HS-5 (cell line): ENCODE data around the gene SORCS2.
"Not testable (repeated sequence)": the region's sequence is repeated elsewhere in the genome, so short reads cannot be mapped to it uniquely, and the experiment has no call there.

ENCODE experiments used
- DNase-seq: peaks from one replicate; pipeline ENCODE4 v3.0.0-alpha.2; 2012; ENCODE audit warnings: low read depth

SORCS2 gene

DNA sequence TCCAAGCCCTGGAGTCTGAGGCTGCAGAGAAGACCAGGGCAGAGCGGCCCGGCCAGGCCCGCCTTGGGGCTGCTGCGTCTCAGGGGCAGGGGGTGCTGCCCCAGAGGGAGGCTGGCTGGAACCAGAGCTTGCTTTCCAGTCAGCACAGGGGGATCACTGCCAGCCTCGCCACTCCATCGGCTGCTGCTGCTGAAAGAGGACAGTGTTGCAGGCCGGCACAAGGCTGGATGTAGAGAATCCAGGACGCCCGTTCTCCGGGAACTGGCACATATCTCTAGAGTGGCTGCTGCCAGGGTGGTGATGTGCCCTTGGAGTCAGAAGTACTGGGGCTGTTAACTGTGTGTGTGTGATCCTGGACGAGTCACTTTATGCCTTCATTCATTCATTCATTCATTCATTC, 31.9 kb upstream of the SORCS2 start:
- no peak for DNase-seq

DNA sequence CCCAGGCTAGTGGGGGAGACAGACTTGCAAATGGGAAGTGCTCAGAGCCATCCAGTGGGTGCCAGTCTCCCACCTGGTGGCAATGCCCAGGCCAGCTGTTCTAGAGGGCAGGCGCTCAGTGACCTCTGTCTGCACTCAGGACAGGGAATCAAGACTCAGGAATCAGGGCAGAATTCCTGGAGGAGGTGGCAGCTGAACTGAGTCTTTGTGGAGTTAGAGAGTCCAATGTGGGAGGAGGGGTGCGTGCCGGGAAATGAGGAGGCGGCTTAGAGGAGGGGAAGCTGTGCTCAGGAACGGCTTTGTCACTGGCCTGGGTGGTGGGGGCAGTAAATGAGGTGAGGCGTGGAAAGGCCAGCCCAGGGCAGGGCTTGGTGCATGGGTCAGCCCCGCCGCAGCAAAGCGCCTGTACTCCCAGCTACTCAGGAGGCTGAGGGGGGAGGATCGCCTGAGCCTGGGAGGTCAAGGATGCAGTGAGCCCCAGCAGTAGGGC, 31.3 kb upstream of the SORCS2 start:
- no peak for DNase-seq

DNA sequence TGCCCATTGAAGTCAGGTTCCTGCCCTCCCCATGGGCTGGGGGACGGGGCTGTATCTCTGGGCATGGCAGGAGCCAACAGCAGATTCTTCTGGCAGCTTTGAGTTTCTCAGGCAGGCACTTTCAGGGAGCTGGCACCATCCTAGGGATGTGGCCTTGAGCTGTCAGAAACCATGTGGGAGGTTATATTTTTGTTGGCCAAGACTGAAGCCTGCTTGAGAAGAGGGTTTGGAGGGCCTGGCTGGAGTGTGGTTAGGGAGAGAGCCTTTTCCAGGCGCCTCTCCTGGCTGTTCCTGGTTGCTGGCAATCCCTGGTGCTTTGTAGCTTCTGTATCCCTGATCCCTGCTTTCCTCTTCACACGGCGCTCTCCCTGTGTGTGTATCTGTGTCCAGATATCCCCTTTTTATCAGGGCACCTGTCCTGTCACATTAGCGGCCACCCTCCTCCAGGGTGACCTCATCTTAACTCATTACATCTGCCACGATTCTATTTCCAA, 30.6 kb upstream of the SORCS2 start:
- DNase-seq, result no peak

DNA sequence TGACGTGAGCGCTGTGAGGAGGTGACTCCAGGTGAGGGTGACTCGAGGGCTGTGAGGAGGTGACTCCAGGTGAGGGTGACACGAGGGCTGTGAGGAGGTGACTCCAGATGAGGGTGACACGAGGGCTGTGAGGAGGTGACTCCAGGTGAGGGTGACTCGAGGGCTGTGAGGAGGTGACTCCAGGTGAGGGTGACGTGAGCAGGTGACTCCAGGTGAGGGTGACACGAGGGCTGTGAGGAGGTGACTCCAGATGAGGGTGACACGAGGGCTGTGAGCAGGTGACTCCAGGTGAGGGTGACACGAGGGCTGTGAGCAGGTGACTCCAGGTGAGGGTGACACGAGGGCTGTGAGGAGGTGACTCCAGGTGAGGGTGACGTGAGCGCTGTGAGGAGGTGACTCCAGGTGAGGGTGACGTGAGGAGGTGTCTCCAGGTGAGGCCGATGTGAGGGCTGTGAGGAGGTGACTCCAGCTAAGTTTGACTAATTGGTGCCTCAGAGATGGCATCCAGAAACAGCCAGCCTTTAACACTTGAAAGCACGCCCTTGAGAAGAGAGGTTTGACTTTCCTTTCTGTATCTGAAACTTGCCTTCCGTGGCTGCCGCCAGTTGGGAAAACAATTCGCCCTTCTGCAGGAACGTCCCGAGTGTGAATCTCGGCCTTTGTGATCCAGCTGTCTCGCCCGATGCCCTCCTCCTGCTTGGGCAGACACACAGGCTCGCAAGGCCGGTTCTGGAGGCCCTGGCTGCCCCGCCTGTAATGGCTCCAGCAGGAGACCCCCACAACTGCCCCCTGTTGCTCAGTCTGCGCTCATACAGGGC, 27.1 kb upstream of the SORCS2 start:
- DNase-seq, result not testable (repeated sequence)

DNA sequence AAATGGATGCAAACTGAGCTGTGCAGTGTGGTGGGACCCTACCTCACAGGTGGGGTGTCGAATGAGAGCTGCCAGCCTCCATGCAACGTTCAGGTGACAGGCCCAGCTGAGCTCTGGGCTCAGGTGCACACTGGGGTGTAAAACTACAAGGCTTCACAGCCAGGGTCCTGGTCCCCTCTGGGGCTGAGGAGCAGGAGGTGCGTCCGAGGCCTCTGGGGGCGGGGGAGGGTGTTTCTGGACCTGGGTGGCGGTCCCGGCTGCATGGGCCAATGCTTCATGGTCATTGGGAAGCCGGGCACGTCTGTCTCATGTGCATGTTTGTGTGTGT, 26.5 kb upstream of the SORCS2 start:
- no peak for DNase-seq

DNA sequence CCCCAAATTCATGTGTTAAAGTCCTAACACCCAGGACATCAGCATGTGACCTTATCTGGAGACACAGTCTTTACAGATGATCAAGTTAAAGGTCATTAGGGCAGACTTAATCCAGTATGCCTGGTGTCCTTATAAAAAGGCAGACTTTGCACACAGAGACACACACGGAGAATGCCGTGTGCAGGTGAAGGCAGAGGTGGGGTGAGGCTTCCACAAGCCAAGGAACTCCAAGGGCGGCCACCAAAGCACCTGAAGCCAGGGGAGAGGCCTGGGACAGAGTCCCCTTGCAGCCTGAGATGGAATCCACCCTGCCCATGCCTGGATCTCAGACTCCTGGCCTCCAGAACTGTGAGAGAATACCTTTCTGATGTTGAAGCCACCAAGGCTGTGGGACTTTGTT, 26.1 kb upstream of the SORCS2 start:
- no peak for DNase-seq

DNA sequence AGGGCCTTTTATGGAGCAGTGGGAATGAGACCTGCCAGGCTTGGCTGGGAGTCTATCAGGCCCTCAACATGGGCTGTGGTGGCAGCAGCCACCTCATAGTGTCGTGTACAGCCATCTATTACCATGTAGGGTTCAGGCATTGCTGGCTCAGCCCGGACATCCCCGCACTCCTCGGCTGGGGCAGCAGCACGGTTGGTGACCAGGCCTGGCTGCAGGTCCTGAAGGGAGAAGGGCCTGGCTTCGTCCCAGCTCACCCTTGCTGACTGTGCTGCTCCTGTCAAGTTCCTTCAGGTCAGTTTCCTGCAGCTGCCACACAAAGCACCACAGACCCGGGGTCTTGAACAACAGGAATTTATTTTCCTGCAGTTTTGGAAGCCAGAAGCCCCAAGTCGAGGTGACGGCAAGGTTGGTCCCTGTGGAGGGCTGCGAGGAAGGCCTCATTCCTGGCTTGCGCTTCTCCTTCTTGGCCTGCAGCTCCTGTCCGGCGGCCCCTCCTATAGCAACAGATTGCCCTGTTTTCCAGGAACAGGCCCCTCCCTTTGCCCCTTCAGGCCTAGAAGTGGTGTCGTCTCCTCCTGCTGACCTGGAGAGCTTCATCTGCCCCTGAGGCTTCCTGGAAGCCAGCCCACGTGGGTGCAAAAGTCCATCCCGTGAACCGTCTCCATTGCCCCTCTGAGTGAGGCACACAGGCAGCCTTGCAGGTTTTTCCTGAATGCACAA, 25.2 kb upstream of the SORCS2 start:
- no peak for DNase-seq

DNA sequence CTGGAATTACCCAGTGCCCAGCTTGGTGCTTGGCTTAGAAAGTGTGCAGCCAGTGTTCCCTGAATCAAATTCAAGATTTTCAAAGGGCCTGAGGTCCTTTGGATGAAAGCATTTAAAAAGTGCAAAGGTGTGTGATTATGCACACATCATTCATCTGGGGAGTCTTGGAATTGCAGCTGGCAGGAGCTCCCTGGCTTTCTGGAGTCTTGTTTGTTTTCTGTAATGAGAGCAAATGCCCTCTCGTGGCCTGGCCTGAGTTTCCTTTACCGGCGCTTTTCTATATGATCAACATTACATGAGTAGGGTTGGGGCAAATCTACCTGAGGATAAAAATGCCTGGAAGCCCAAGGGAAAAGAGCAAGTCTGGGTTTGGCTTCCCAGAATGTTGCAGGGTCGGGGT, 24.6 kb upstream of the SORCS2 start:
- DNase-seq, result no peak

DNA sequence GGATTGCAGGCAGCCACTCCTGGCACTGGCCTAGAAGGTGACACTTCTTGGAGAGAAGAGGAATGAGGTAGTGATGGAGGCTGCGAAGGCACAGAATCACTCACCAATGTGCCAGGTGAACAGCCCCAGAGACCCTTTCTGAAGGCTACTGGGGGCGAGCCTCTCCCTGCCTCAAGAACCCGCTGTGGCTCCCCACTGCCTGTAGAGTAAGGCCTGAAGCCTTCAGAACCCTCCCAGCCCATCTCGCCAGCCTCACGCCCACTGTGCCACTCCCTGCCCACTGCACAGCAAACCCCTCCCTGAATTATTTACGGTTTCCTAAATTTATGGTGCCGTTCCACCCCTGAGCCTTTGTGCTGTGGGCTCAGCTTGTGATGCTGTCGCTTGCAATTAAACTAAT, 24.2 kb upstream of the SORCS2 start:
- no peak for DNase-seq

DNA sequence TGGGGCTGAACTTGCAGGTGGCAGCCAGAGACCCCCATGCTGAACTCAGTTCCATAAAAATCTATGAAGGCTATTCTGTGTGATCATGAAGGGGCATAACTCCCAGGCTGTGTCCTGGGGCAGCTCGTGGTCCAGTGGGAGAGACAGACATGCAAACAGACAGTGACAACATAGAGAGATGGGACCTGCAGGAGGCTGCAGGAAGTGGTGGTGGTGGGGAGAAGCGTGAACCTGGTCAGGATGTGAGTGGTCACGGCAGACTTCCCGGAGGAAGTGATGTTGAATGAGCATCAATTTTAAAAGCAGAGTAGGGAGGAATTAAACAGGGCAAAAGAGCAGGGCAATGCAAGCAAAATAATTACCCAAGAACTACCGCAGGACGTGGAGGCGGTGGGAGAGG, 23.2 kb upstream of the SORCS2 start:
- no peak for DNase-seq

DNA sequence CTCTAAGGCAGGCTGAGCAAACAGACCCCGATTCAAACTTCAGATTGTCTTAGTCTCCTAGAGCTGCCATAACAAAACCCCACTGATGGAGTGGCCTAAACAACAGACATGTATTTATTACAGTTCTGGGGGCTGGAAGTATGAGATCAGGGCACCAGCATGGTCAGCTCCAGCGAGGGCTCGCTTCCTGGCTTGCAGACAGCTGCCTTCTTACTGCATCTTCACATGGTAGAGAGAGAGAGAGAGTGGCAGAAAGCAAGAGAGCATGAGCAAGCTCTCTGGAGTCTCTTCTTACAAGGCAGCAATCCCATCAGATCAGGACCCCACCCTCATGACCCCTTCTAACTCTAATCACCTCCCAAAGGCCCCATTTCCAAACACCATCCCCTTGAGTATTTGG, 22.3 kb upstream of the SORCS2 start:
- no peak for DNase-seq

DNA sequence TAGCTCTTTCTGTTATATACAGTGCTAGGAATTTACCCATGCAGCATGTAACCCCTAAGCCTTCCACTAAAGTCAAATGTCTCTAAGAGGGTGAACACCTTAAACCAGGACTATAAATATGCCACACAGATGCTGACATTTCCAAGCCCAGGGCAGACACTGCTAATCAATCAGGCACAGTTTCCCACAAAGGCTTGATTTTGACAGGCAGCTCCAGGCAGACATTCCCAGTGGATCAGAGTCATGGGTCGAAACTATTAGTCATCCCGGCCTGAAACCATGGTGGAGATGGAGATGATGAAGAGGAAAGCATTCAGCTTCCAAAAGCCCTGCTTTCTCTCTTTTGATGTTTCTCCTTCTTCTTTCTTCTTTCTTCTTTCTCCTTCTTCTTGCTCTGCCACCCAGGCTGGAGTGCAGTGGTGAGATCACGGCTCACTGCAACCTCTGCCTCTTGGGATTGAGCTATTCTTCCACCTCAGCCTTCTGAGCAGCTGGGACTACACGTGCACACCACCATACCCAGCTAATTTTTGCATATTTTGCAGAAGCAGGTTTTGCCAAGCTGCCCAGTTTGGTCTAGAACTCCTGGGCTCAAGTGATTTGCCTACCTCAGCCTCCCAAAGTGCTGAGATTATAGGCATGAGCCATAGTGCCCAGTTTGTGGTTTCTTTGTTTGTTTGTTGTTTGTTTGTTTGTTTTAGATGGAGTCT, 21.0 kb upstream of the SORCS2 start:
- no peak for DNase-seq

DNA sequence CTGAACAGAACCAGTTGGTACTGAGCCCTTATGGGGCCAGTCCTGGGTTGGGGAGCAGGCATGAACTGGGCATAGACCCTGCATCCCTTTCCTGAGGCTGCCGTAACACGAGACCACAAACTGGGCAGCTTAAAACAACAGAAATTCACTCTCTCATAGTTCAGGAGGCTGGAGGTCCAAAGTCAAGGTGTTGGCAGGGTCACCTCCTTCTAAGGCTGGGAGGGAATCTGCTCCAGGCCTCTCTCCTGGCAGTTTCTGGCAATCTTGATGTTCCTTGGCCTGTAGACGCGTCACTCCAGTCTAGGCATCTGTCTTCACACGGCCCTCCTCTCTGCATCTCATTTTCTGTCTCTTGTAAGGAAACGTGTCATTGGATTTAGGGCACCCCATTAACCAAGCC, 19.8 kb upstream of the SORCS2 start:
- no peak for DNase-seq

DNA sequence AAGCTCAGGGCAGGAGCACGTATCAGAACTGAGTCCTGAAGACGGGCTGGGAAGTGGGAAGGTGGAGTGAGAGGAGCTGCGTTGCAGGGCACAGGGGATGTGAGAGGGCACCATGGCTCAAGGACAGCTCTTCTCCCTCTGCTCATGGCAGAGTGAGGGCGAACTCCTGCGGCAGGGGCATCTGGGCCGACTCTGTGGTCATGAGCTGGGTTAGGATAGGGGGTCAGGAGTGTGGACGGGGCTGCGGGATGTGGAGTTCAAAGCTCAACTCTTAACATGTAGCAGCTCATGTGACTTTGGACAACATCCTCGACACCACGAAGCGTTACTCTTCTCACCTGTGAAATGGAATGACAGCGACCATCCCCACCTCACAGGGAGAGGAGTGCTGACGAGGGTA, 19.4 kb upstream of the SORCS2 start:
- DNase-seq, result no peak

DNA sequence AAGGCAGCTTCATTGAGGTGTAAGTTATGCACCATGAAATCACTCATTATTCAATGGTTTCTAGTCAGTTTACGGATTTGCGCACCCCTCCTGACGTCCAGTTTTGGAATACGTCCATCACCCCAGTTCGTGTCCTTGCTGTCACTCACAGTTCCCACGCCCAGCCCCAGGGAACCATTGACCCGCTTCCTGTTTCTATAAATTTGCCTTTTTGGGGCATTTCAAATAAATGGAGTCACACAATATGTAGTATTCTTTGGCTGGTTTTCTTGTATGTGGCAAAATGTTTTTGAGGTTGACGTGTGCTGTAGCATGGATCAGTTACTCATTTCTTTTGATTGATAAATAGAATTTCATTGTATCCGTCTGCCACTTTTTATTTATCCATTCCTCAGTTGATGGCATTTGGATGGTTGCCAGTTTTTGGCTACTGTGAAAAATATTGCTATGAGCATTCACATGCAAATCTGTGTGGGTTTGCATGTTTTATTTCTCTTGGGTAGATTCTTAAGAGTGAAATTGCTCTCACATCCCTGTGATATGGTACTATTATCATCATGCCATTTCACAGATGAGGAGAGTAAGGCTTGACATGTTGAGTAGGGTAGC, 18.4 kb upstream of the SORCS2 start:
- DNase-seq, result no peak

DNA sequence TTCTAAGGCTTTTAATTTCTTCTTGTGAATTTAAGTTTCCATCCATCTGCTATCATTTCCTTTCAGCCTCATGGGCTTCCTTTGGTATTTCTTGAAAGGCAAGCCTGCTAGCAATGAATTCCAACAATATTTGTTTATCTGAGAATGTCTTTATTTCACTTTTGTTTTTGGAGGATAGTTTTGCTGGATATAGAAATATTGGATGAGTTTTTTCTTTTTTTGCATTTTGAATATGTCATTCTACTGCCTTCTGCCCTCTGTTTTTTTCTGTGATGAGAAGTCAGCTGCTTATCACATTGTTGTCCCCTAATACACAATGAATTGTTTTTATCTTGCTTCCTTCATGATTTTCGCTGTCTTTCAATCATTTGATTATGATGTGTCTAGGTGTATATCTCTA, 13.2 kb upstream of the SORCS2 start:
- DNase-seq, result no peak

DNA sequence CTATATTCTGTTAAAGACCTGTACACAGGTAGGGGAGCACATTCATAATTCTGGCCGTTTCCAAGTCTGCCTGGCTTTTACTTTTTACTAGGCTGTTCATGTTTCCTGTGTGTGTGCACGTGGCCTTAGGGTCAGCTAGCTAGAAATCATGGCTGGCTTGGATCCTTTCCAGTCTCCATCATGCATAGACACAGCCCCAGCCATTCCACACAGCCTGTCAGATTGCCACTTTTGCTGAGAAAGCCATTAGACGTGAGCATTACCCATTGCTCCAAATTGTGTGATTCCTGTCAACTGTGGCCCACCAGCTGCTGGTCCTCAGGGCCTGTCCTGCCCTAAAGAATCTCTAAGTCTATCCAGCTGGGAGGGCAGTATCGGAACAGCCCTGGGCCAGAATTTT, 11.4 kb upstream of the SORCS2 start:
- DNase-seq, result no peak

DNA sequence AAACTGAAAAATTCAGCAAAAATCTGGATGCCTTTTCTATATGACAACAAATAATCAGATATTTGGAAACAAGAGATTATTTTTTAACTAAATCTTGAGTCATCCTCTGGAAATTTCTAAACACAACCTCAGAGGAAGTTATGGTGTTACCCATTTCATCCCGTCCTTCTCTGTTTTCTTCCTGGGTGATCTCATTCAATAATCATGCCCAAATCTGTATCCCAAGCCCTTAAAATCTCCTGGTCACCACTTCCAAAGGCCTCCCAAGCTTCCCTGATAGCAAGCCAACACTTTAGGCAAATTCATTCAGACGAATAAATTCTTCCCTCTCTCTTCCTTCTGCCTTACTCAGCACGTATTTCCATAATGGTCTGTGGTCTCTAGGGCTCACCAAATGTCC, 9.7 kb upstream of the SORCS2 start:
- no peak for DNase-seq

DNA sequence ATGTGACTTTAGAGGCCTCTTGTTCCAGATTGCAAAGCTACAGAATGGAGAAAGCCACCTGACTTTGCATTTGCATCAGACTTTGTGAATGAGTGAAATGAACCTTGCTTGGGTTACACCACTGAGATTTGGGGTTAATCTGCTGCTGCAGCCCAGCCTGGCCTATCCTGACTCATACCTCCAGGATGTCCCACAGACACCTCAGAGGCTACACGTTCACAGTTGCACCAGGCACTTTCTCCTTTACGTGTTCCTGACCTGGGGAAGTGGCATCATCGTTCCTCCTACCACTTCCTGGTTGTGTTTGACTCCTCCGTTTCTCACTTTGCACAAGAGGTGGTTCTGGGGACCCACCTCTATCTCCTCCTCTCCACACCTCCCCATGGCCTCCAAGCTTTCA, 9.2 kb upstream of the SORCS2 start:
- DNase-seq, result no peak

DNA sequence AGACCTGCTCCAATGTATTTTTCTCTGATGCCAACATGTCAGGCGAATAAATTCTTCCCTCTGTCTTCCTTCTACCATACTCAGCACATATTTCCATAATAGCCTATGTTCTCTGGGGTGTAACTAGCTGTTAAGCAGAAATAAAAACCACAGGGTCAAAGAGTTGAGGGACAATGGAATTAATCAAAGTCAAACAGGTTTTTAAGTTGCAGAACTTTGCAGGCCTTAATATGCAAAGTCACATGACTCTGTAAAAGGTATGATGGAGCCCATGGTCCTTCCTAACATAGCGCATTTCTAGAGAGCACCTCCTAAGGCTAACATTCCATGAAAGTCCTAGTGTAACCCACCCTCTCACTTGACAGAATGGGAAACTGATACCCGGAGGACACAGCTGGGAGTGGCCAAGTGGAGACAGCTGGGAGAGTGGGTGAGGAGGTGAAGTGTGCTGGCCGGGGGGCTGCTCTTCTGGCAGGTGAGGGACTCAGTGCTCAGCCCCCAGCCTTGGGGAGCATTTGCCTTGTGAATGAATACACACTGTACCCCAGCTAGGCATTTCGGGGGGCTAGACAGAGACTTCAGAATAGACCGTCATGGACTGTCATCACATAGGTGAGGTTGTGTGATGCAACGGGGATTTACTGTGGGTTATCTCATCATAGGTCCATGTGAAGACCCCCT, 8.4 kb upstream of the SORCS2 start:
- DNase-seq, result no peak

DNA sequence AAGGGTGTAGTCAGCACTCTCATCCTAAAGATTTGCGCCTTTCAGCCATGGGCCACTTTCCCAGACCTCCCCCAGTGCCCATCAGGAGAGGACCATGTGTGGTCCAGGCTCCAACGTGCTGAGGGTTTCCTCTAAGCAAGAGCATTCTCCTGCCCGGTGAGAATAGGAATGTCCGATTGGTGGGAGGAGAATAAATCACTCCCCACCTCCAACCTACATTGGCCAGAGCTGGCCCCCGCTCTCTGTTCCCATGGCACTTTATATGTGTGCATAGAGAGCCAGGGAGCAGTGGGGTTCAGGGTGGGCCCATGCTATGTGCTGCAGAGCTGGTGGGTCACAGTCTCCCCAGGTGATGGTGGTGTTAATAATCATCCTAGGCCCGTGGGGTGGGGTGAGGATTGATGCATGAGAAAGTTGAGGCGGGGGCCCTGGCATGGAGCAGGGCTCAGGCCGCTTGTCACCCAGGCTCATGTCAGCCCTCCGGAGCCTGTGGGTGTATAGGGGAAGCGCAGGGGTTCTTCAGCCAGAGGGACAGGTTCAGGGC, 6.8 kb upstream of the SORCS2 start:
- no peak for DNase-seq

DNA sequence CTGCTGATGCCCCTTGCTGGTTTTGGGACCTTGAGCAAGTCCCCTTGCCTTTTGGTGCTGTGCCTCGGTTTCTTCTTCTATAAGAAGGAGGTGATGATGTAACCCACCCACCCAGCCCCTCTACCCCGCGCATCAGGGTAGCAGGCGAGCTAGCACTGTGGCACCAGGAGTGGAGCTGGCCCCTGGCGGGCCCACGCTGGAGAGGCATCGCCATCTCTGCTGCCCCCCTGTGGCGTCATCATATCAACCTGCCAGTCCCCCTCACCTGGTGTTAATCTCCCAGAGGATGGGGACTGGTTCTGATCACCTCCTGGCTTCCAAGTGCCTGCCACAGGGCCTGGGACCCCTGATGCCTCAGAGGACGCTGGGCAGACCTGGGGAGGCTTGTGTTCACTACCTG, 6.3 kb upstream of the SORCS2 start:
- DNase-seq, result no peak
